ENCODE data around the gene UPF2.

Gene UPF2

DNA sequence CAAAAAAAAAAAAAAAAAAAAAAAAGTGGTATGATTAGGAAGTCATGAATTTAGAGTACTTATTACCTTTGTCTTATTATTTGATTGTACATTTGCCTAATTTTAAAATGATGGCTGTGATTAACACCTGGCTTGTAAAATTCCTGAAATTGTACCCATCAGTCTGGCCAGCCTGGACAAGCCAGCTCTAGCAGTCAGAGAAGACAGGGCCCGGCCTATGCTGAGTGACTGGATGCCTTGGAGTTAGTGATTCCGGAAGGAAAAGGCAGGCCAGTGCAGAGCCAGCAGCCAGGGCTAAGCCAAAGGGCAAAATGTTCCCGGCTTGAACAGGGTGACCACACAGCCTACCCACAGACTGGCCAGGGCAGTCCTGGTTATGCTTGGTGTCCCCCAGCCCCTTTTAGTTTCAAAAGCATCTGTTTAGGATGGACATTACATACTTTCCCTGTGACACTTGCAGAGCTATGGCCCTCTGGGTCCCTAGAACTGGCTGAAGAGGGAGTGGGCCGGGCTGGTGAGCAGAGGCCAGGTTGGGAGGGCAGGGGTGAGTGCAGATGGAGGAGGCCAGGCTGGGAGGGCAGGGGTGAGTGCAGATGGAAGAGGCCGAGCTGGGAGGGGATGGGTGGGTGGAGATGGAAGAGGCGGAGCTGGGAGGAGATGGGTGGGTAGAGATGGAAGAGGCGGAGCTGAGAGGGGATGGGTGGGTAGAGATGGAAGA is 157.7 kb downstream of the UPF2 start:
- DNase-seq (ENCODE audit: low read depth), result no peak
- H3K4me3 ChIP-seq (ENCODE audit: low read depth, low read length), result no peak overlapping the region
- TF ChIP-seq MYC (IDR thresholded peaks at IDR 0.05; ENCODE audit: low read depth, low read length), result no peak
- TF ChIP-seq, protein P1, sequence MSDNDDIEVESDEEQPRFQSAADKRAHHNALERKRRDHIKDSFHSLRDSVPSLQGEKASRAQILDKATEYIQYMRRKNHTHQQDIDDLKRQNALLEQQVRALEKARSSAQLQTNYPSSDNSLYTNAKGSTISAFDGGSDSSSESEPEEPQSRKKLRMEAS (IDR thresholded peaks at IDR 0.05; ENCODE audit: low read depth, low read length), result no peak
- no peak for TF ChIP-seq POLR2A (IDR thresholded peaks at IDR 0.05; ENCODE audit: extremely low read depth, insufficient read length)
- TF ChIP-seq, protein P2, sequence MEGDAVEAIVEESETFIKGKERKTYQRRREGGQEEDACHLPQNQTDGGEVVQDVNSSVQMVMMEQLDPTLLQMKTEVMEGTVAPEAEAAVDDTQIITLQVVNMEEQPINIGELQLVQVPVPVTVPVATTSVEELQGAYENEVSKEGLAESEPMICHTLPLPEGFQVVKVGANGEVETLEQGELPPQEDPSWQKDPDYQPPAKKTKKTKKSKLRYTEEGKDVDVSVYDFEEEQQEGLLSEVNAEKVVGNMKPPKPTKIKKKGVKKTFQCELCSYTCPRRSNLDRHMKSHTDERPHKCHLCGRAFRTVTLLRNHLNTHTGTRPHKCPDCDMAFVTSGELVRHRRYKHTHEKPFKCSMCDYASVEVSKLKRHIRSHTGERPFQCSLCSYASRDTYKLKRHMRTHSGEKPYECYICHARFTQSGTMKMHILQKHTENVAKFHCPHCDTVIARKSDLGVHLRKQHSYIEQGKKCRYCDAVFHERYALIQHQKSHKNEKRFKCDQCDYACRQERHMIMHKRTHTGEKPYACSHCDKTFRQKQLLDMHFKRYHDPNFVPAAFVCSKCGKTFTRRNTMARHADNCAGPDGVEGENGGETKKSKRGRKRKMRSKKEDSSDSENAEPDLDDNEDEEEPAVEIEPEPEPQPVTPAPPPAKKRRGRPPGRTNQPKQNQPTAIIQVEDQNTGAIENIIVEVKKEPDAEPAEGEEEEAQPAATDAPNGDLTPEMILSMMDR (IDR thresholded peaks at IDR 0.05; ENCODE audit: low read depth, low read length), result no peak

DNA sequence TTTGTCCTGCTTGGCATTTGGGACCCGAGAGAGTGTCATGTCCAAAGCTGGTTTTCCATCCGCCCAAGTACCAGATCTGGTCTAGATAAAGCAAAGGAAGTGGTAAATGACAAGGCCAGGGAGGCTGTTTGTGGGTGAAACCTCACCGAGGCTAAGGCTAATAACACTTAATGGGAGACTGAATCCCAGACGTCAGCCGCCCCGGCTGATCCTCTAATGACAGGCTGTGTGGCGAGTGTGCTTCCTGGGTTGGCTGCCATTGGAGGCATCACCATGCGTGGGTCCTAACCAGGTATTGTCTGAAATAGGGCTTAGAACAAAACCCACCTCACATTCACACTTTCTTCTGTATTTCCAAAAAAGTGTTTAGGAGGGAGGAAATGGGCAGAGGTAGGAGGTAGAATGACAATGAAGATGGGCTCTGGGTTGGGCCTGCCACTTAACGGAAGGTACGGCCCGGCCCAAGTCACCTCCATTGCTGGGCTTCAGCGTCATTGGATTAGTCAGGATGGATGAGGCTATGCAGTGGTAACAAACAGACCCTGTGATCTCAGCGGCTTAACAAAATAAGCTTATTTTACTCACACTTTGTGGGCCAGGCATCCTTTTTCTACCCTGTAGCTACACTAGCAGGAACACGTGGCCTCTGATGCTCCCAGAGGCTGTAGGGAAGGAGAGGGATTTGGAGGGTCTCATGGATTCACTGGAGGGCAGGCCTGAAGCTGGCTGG is 159.8 kb downstream of the UPF2 start:
- DNase-seq (ENCODE audit: low read depth), result no peak
- TF ChIP-seq, protein P1 (IDR thresholded peaks at IDR 0.05; ENCODE audit: low read depth, low read length), result no peak
- TF ChIP-seq POLR2A (IDR thresholded peaks at IDR 0.05; ENCODE audit: extremely low read depth, insufficient read length) (no peak), MYC (IDR thresholded peaks at IDR 0.05; ENCODE audit: low read depth, low read length) (no peak)
- TF ChIP-seq, protein P2 (IDR thresholded peaks at IDR 0.05; ENCODE audit: low read depth, low read length), result no peak
- H3K4me3 ChIP-seq (ENCODE audit: low read depth, low read length), result no peak overlapping the region

DNA sequence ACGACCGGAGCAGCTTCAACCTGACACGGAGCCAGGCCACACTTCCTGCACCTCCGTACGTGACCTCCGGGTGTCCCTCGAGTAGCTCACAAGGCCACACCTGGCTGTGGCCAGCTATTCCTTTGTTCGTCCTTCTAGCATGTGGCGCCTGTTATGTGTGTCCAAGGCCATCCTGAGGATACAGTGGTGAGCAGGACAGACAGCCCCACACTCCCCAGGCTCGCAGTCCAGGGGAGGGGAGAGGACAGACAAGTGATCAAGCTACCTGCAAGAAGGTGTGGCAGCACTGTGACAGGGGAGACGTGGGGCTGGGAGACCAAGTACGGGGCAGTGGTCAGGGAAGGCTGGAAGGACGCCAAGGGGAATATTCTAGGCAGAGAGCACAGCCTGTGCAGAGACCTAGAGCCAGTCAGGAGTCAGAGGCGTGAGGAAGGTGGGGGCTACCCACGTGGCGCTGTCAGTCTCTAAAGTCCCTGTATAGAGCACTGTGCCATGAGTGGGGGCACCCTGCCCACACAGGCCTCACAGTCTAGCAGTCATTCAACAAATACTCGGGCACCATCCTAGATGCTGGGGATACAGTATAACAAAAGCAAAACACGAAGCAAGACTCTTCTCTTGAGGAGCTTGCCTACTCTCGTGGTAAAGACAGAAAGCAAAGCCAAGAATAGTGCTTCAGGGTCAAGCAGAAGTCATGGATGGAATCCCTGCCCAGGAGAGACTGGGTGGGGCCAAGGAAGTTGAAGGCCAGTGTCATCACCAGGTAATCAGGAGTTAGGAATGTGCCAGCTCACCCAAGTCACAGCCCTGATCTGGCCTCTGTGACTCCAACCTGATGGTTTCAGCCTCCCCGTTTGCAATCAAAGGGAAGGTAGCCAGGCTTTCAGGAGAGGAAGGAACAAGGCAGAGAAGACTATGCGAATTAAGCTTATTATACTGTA is 160.9 kb downstream of the UPF2 start:
- no peak for DNase-seq (ENCODE audit: low read depth)
- no peak overlapping the region for H3K4me3 ChIP-seq (ENCODE audit: low read depth, low read length)
- no peak for TF ChIP-seq POLR2A (IDR thresholded peaks at IDR 0.05; ENCODE audit: extremely low read depth, insufficient read length)
- no peak for TF ChIP-seq MYC (IDR thresholded peaks at IDR 0.05; ENCODE audit: low read depth, low read length)
- TF ChIP-seq, protein P2 (IDR thresholded peaks at IDR 0.05; ENCODE audit: low read depth, low read length), result no peak
- TF ChIP-seq, protein P1 (IDR thresholded peaks at IDR 0.05; ENCODE audit: low read depth, low read length), result no peak

DNA sequence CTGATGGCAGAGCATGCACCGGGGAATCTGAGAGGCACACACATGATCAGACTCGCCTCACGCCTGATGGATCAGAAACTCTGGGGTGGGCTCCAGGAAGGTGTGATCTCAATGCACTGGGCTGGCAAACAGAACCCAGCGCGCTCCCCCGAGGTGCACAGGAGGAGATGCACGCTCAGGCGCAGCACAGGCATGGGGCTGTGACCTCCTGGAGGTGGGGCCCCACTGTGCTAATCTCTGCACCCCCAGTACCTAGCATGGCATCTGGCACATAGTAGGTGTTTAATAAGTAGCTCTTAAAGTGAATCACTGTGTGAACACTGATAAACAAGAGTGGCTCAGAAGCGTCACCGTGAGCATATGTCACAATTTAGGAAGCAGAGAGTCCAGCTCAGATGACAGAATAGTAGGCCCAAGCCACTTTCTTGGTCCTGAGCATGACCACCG is 161.6 kb downstream of the UPF2 start:
- DNase-seq (ENCODE audit: low read depth), result no peak
- TF ChIP-seq POLR2A (IDR thresholded peaks at IDR 0.05; ENCODE audit: extremely low read depth, insufficient read length) (no peak), MYC (IDR thresholded peaks at IDR 0.05; ENCODE audit: low read depth, low read length) (no peak)
- TF ChIP-seq, protein P2 (IDR thresholded peaks at IDR 0.05; ENCODE audit: low read depth, low read length), result no peak
- TF ChIP-seq, protein P1 (IDR thresholded peaks at IDR 0.05; ENCODE audit: low read depth, low read length), result no peak
- H3K4me3 ChIP-seq (ENCODE audit: low read depth, low read length), result no peak overlapping the region

Measured in NB4 (cell line).